OCI-LY1 (cell line): Measurements from ENCODE around the gene LTBP1.

Source experiments
- H2AFZ ChIP-seq: fragments of 200-600 bp; sonication (generic), shearing (Covaris generic); 2 replicates; pipeline ENCODE4 v1.6.0; 2014; ENCODE audit warnings: antibody characterized with exemption, mild to moderate bottlenecking, low read length
- H3F3A ChIP-seq: fragments of 200-600 bp; sonication (generic), shearing (Covaris generic); 2 replicates; pipeline ENCODE4 v1.6.0; 2014; ENCODE audit warnings: mild to moderate bottlenecking, antibody characterized with exemption, low read length, moderate library complexity; ENCODE audit not compliant: insufficient read depth
- H3K27ac ChIP-seq: fragments of 200-600 bp; sonication (generic); 2 replicates; pipeline ENCODE4 v1.5.1; 2014; ENCODE audit warnings: low read length, mixed run types, mild to moderate bottlenecking, low read depth; ENCODE audit not compliant: poor library complexity, severe bottlenecking
- H3K27me3 ChIP-seq: fragments of 200-600 bp; sonication (generic); 2 replicates; pipeline ENCODE4 v1.6.0; 2014; ENCODE audit warnings: antibody characterized with exemption, mild to moderate bottlenecking, low read length, moderate library complexity; ENCODE audit not compliant: insufficient read depth
- H3K36me3 ChIP-seq: fragments of 200-600 bp; sonication (generic); 2 replicates; pipeline ENCODE4 v1.6.1; 2014; ENCODE audit warnings: mild to moderate bottlenecking, antibody characterized with exemption, low read length, moderate library complexity, mixed read lengths; ENCODE audit not compliant: insufficient read depth
- H3K4me1 ChIP-seq: fragments of 200-600 bp; sonication (generic); 2 replicates; pipeline ENCODE4 v1.5.1; 2014; ENCODE audit warnings: mild to moderate bottlenecking, low read length, moderate library complexity; ENCODE audit not compliant: insufficient read depth, severe bottlenecking
- H3K4me2 ChIP-seq: fragments of 200-600 bp; sonication (generic), shearing (Covaris generic); 2 replicates; pipeline ENCODE4 v1.6.1; 2014; ENCODE audit warnings: low read length
- H3K4me3 ChIP-seq: fragments of 200-600 bp; sonication (generic); 2 replicates; pipeline ENCODE4 v1.5.1; 2014; ENCODE audit warnings: low read length, low read depth, mild to moderate bottlenecking, mixed read lengths; ENCODE audit not compliant: poor library complexity, severe bottlenecking
- H3K79me2 ChIP-seq: fragments of 200-600 bp; shearing (Covaris generic); 2 replicates; pipeline ENCODE4 v1.6.1; 2016; ENCODE audit warnings: mixed run types, low read length, mixed read lengths; ENCODE audit not compliant: insufficient read depth
- H3K9ac ChIP-seq: fragments of 200-600 bp; sonication (generic), shearing (Covaris generic); 2 replicates; pipeline ENCODE4 v1.6.1; 2014; ENCODE audit warnings: mild to moderate bottlenecking, low read length, mixed read lengths
- H3K9me2 ChIP-seq: fragments of 200-600 bp; sonication (generic), shearing (Covaris generic); 2 replicates; pipeline ENCODE4 v1.6.1; 2014; ENCODE audit warnings: low read depth, mild to moderate bottlenecking, low read length, mixed read lengths
- H3K9me3 ChIP-seq: fragments of 200-600 bp; shearing (Covaris generic); 2 replicates; pipeline ENCODE4 v1.6.1; 2014; ENCODE audit warnings: low read length, mixed read lengths
- H4K20me1 ChIP-seq: fragments of 200-600 bp; sonication (generic), shearing (Covaris generic); 2 replicates; pipeline ENCODE4 v1.6.0; 2016; ENCODE audit warnings: mild to moderate bottlenecking, low read length; ENCODE audit not compliant: insufficient read depth
- EZH2 ChIP-seq: fragments of 200-600 bp; sonication (generic), shearing (Covaris generic); IDR thresholded peaks from 2 replicates; pipeline ENCODE4 v1.8.0; 2017; ENCODE audit warnings: borderline replicate concordance, mixed run types, mild to moderate bottlenecking, antibody characterized with exemption, low read length, moderate library complexity, mixed read lengths
- TF ChIP-seq, protein P1 (sequence below): fragments of 200-600 bp; sonication (generic), shearing (Covaris generic); IDR thresholded peaks from 2 replicates; pipeline ENCODE4 v1.5.1; 2017; ENCODE audit warnings: mild to moderate bottlenecking, antibody characterized with exemption, low read length, moderate library complexity, mixed read lengths

LTBP1 gene

DNA sequence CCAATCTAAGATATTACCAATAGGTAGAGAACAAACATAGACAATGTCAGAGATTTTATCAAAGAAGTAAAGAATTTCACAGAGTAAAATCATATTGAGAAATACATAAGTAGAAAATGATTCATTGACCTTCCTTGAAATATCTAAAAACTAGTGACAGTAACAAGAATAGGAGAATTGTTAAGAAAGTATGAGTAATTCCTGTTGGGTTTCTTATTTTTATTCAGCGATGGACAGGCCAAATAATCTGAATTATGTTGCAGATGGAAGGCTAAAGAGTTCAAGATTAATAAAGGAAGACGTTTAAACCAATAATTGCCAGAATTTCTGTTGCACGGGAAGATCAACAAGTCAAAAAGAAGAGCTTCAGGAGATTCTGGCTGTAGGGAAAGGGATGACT lies 366.3 kb downstream of the LTBP1 start:
- H3K79me2 ChIP-seq: no peaks in the 10 kb centered on the region
- TF ChIP-seq EZH2: no peak
- H3F3A ChIP-seq: no peaks in the 10 kb centered on the region
- H3K9ac ChIP-seq: no peak overlapping the region
- H3K4me2 ChIP-seq: no peak overlapping the region
- H3K36me3 ChIP-seq: peaks cover 95% of the 10 kb centered on the region
- no peaks in the 10 kb centered on the region for H3K4me1 ChIP-seq
- no peaks in the 10 kb centered on the region for H3K9me3 ChIP-seq
- no peak overlapping the region for H3K27ac ChIP-seq
- no peaks in the 10 kb centered on the region for H3K27me3 ChIP-seq
- H3K4me3 ChIP-seq: no peak overlapping the region
- no peaks in the 10 kb centered on the region for H3K9me2 ChIP-seq
- H4K20me1 ChIP-seq: no peaks in the 10 kb centered on the region
- no peak overlapping the region for H2AFZ ChIP-seq

- no peak overlapping the region for H3K4me3 ChIP-seq
- no peaks in the 10 kb centered on the region for H3K4me1 ChIP-seq
- H2AFZ ChIP-seq: no peak overlapping the region
- H3K36me3 ChIP-seq: peaks cover 94% of the 10 kb centered on the region
- H3K9me2 ChIP-seq: no peaks in the 10 kb centered on the region
- H3K79me2 ChIP-seq: no peaks in the 10 kb centered on the region
- H3F3A ChIP-seq: no peaks in the 10 kb centered on the region
- no peak overlapping the region for H3K9ac ChIP-seq
- no peak for TF ChIP-seq EZH2
- TF ChIP-seq, protein P1, sequence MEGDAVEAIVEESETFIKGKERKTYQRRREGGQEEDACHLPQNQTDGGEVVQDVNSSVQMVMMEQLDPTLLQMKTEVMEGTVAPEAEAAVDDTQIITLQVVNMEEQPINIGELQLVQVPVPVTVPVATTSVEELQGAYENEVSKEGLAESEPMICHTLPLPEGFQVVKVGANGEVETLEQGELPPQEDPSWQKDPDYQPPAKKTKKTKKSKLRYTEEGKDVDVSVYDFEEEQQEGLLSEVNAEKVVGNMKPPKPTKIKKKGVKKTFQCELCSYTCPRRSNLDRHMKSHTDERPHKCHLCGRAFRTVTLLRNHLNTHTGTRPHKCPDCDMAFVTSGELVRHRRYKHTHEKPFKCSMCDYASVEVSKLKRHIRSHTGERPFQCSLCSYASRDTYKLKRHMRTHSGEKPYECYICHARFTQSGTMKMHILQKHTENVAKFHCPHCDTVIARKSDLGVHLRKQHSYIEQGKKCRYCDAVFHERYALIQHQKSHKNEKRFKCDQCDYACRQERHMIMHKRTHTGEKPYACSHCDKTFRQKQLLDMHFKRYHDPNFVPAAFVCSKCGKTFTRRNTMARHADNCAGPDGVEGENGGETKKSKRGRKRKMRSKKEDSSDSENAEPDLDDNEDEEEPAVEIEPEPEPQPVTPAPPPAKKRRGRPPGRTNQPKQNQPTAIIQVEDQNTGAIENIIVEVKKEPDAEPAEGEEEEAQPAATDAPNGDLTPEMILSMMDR: no peak
- no peaks in the 10 kb centered on the region for H4K20me1 ChIP-seq
- H3K27ac ChIP-seq: no peak overlapping the region
- H3K4me2 ChIP-seq: no peak overlapping the region
- H3K27me3 ChIP-seq: no peaks in the 10 kb centered on the region
- no peaks in the 10 kb centered on the region for H3K9me3 ChIP-seq
Measured at GRCh38 chr2:33314541-33314940, 367.8 kb downstream of the LTBP1 start.

DNA sequence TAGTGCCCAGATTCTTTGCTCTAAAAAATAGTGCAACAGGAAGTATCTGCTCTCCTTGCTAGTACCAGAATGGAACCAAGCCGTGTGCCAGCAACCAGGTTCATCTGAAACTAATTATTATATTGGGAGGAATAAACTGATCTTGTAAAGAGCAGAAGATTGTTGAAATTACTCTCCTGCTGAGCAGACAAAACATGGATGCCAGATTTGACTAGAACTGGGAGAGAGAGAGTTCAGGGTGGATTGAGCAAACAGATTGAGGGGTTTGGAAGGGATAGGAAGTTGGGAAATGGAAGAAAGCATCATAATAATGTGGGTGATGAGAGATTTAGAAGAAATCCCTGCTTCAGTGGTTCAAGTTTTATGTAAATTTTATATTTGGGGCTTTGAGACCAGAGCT lies 369.6 kb downstream of the LTBP1 start:
- H3K4me1 ChIP-seq: peaks cover 5% of the 10 kb centered on the region
- H2AFZ ChIP-seq: no peak overlapping the region
- H3K4me3 ChIP-seq: no peak overlapping the region
- no peaks in the 10 kb centered on the region for H3K79me2 ChIP-seq
- no peaks in the 10 kb centered on the region for H3K9me2 ChIP-seq
- TF ChIP-seq, protein P1: no peak
- no peak for TF ChIP-seq EZH2
- H3K4me2 ChIP-seq: no peak overlapping the region
- no peak overlapping the region for H3K9ac ChIP-seq
- no peaks in the 10 kb centered on the region for H4K20me1 ChIP-seq
- H3K9me3 ChIP-seq: no peaks in the 10 kb centered on the region
- no peaks in the 10 kb centered on the region for H3F3A ChIP-seq
- no peak overlapping the region for H3K27ac ChIP-seq
- peaks cover 78% of the 10 kb centered on the region for H3K36me3 ChIP-seq
- H3K27me3 ChIP-seq: no peaks in the 10 kb centered on the region

DNA sequence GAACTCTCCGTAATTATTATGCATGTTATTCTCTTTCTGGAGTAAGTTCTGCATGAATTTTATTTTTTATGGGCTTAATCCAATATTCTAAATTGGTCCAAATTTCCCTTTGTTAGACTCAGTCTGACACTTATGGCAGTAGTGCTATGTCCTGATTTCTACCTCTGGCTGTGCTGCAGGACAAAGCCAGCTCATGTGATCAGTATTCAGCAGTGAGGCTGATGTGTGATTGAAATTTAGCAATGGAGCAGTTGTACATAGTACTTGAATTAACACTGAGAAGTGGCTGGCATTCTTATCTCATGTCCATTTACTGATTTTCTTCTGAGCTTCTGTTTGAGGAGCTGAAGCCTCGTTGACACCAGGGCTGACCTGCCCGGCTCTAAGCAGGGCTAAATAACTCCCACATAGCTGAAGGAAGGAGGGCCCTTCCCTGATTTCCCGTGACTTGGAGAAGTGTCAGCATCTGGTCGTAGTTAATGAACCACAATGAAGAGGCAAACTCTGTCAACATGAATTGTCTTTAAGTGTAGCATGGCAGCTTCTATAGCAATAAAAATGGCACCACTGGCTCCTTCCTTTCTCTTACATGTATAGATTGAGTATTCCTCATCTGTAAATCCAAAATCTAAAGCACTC lies 370.7 kb downstream of the LTBP1 start:
- H3K9me2 ChIP-seq: no peaks in the 10 kb centered on the region
- no peaks in the 10 kb centered on the region for H3K79me2 ChIP-seq
- no peak overlapping the region for H3K4me3 ChIP-seq
- H2AFZ ChIP-seq: no peak overlapping the region
- no peak overlapping the region for H3K27ac ChIP-seq
- peaks cover 72% of the 10 kb centered on the region for H3K36me3 ChIP-seq
- H3K4me2 ChIP-seq: no peak overlapping the region
- H3K9me3 ChIP-seq: no peaks in the 10 kb centered on the region
- no peaks in the 10 kb centered on the region for H4K20me1 ChIP-seq
- H3K9ac ChIP-seq: no peak overlapping the region
- no peaks in the 10 kb centered on the region for H3K27me3 ChIP-seq
- peaks cover 17% of the 10 kb centered on the region for H3K4me1 ChIP-seq
- no peak for TF ChIP-seq EZH2
- TF ChIP-seq, protein P1: no peak
- no peaks in the 10 kb centered on the region for H3F3A ChIP-seq
